ENCODE results near the gene SETD4. TPM values are rescaled to one million over a fixed set of nuclear protein-coding genes. Genes with fewer than 3 reads are reported as not detected.

The SETD4 gene
- total and polyA plus RNA-seq, 4 donors, result 2.9 to 12.0 (median 6.8) TPM

DNA sequence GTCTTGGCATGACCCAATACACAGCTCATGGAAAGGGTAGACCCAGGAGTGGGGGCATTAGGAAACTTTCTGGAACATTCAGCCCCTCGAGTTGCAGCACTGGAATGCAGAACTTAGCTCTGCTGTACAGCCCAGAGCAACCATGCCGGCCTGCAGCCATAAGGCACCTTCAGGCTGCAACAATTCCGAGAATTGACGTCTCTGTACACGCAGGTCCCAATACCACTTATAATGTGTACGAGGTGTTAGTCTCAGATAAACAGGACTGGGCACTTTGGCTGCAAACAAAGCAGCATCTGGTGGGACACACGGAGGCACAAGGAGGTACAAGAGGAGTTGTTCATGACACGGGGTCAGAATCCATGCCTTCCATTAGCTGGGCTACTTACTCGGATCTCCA lies 17.4 kb upstream of the SETD4 start:
- H3K27ac ChIP-seq (ENCODE audit: low read depth in 1 of 2, low read length in 2 of 2), result no peak overlapping the region
- peaks cover 0 to 2% (median 0%) of the 10 kb centered on the region in 4 donors for H3K36me3 ChIP-seq (ENCODE audit: control insufficient read depth in 4 of 4, insufficient read depth in 3 of 4, low read depth in 1 of 4, low read length in 3 of 4)
- H3K4me3 ChIP-seq (ENCODE audit: low read depth in 1 of 3, low read length in 3 of 3), result no peak overlapping the region
- no peak for DNase-seq (ENCODE audit: low spot score)
- H3K27me3 ChIP-seq (ENCODE audit: control insufficient read depth in 4 of 4, insufficient read depth in 4 of 4, low read length in 3 of 4), result no peaks in the 10 kb centered on the region
- peaks cover 4 to 46% (median 24%) of the 10 kb centered on the region in 4 donors for H3K4me1 ChIP-seq (ENCODE audit: control insufficient read depth in 4 of 4, insufficient read depth in 4 of 4, low read length in 3 of 4)
- no peaks in the 10 kb centered on the region for H3K9me3 ChIP-seq (ENCODE audit: control insufficient read depth in 4 of 4, low read length in 3 of 4)
- no peak overlapping the region for H3K9ac ChIP-seq (ENCODE audit: low read depth in 1 of 2, low read length in 2 of 2)
- 82% methylated on average over 9 of the region's 9 CpGs for WGBS
- TF ChIP-seq, protein P1, sequence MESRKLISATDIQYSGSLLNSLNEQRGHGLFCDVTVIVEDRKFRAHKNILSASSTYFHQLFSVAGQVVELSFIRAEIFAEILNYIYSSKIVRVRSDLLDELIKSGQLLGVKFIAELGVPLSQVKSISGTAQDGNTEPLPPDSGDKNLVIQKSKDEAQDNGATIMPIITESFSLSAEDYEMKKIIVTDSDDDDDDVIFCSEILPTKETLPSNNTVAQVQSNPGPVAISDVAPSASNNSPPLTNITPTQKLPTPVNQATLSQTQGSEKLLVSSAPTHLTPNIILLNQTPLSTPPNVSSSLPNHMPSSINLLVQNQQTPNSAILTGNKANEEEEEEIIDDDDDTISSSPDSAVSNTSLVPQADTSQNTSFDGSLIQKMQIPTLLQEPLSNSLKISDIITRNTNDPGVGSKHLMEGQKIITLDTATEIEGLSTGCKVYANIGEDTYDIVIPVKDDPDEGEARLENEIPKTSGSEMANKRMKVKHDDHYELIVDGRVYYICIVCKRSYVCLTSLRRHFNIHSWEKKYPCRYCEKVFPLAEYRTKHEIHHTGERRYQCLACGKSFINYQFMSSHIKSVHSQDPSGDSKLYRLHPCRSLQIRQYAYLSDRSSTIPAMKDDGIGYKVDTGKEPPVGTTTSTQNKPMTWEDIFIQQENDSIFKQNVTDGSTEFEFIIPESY (IDR thresholded peaks at IDR 0.05), result no peak
- no peak for TF ChIP-seq HNF4A (conservative IDR thresholded peaks at IDR 0.05)
- TF ChIP-seq GABPA (IDR thresholded peaks at IDR 0.05 in 1 of 2, conservative IDR thresholded peaks at IDR 0.05 in 1 of 2), result no peak
- TF ChIP-seq NR2F2 (IDR thresholded peaks at IDR 0.05), result no peak
- TF ChIP-seq, protein P2, sequence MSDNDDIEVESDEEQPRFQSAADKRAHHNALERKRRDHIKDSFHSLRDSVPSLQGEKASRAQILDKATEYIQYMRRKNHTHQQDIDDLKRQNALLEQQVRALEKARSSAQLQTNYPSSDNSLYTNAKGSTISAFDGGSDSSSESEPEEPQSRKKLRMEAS (IDR thresholded peaks at IDR 0.05), result no peak
- TF ChIP-seq, protein P3, sequence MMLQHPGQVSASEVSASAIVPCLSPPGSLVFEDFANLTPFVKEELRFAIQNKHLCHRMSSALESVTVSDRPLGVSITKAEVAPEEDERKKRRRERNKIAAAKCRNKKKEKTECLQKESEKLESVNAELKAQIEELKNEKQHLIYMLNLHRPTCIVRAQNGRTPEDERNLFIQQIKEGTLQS (IDR thresholded peaks at IDR 0.05), result no peak
- TF ChIP-seq JUND (IDR thresholded peaks at IDR 0.05), result no peak
- TF ChIP-seq YY1 (IDR thresholded peaks at IDR 0.05), result no peak
- TF ChIP-seq, protein P4, sequence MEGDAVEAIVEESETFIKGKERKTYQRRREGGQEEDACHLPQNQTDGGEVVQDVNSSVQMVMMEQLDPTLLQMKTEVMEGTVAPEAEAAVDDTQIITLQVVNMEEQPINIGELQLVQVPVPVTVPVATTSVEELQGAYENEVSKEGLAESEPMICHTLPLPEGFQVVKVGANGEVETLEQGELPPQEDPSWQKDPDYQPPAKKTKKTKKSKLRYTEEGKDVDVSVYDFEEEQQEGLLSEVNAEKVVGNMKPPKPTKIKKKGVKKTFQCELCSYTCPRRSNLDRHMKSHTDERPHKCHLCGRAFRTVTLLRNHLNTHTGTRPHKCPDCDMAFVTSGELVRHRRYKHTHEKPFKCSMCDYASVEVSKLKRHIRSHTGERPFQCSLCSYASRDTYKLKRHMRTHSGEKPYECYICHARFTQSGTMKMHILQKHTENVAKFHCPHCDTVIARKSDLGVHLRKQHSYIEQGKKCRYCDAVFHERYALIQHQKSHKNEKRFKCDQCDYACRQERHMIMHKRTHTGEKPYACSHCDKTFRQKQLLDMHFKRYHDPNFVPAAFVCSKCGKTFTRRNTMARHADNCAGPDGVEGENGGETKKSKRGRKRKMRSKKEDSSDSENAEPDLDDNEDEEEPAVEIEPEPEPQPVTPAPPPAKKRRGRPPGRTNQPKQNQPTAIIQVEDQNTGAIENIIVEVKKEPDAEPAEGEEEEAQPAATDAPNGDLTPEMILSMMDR (IDR thresholded peaks at IDR 0.05; ENCODE audit: low read depth, low read length, missing input control), result no peak
- TF ChIP-seq RXRA (IDR thresholded peaks at IDR 0.05), result no peak
- TF ChIP-seq, protein P5, sequence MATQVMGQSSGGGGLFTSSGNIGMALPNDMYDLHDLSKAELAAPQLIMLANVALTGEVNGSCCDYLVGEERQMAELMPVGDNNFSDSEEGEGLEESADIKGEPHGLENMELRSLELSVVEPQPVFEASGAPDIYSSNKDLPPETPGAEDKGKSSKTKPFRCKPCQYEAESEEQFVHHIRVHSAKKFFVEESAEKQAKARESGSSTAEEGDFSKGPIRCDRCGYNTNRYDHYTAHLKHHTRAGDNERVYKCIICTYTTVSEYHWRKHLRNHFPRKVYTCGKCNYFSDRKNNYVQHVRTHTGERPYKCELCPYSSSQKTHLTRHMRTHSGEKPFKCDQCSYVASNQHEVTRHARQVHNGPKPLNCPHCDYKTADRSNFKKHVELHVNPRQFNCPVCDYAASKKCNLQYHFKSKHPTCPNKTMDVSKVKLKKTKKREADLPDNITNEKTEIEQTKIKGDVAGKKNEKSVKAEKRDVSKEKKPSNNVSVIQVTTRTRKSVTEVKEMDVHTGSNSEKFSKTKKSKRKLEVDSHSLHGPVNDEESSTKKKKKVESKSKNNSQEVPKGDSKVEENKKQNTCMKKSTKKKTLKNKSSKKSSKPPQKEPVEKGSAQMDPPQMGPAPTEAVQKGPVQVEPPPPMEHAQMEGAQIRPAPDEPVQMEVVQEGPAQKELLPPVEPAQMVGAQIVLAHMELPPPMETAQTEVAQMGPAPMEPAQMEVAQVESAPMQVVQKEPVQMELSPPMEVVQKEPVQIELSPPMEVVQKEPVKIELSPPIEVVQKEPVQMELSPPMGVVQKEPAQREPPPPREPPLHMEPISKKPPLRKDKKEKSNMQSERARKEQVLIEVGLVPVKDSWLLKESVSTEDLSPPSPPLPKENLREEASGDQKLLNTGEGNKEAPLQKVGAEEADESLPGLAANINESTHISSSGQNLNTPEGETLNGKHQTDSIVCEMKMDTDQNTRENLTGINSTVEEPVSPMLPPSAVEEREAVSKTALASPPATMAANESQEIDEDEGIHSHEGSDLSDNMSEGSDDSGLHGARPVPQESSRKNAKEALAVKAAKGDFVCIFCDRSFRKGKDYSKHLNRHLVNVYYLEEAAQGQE (IDR thresholded peaks at IDR 0.05), result no peak
- no peak for TF ChIP-seq SP1 (IDR thresholded peaks at IDR 0.05)
- TF ChIP-seq TAF1 (conservative IDR thresholded peaks at IDR 0.05), result no peak
- TF ChIP-seq HNF4G (IDR thresholded peaks at IDR 0.05), result no peak
- no peak for TF ChIP-seq FOXA1 (IDR thresholded peaks at IDR 0.05)
- no peak for TF ChIP-seq FOXA2 (IDR thresholded peaks at IDR 0.05)
- no peak for TF ChIP-seq EGR1 (IDR thresholded peaks at IDR 0.05; ENCODE audit: low read depth in 2 of 2)
- TF ChIP-seq RAD21 (IDR thresholded peaks at IDR 0.05), result no peak

Measured in liver (tissue), 9 donors.